LoVo (cell line): ENCODE measurements around the gene AOC3.
"Not testable (repeated sequence)": the region's sequence is repeated elsewhere in the genome, so short reads cannot be mapped to it uniquely, and the experiment has no call there.

Experiments used
- DNase-seq: peaks from one replicate; pipeline ENCODE4 v3.0.0-alpha.2; 2016; ENCODE audit warnings: low spot score

Gene AOC3

GRCh38 chr17:42844761-42845555 lies 6.0 kb upstream of the AOC3 start:
- DNase-seq = no peak

- no peak for DNase-seq
Measured at GRCh38 chr17:42845556-42845917, 5.5 kb upstream of the AOC3 start.

GRCh38 chr17:42845918-42846593 lies 4.9 kb upstream of the AOC3 start:
- no peak for DNase-seq

- no peak for DNase-seq
Measured at GRCh38 chr17:42846594-42847280, 4.3 kb upstream of the AOC3 start.

- DNase-seq = no peak
Measured at GRCh38 chr17:42848093-42848492, 2.9 kb upstream of the AOC3 start.

- no peak for DNase-seq
Measured at GRCh38 chr17:42849031-42849430, 2.0 kb upstream of the AOC3 start.

GRCh38 chr17:42849451-42850181 lies 1.4 kb upstream of the AOC3 start:
- peak; percentile 13 for DNase-seq

GRCh38 chr17:42851371-42852240 lies 607 bp downstream of the AOC3 start:
- DNase-seq = not testable (repeated sequence)

GRCh38 chr17:42852351-42852750 lies 1.4 kb downstream of the AOC3 start:
- DNase-seq = no peak

- DNase-seq = no peak
Measured at GRCh38 chr17:42853004-42853403, 2.0 kb downstream of the AOC3 start.

GRCh38 chr17:42853597-42853967 lies 2.6 kb downstream of the AOC3 start:
- no peak for DNase-seq

GRCh38 chr17:42853968-42854790 lies 3.2 kb downstream of the AOC3 start:
- no peak for DNase-seq

- no peak for DNase-seq
Measured at GRCh38 chr17:42855048-42855596, 4.1 kb downstream of the AOC3 start.

- not testable (repeated sequence) for DNase-seq
Measured at GRCh38 chr17:42856093-42856492, 5.1 kb downstream of the AOC3 start.

GRCh38 chr17:42856516-42856915 lies 5.5 kb downstream of the AOC3 start:
- not testable (repeated sequence) for DNase-seq

GRCh38 chr17:42857389-42857788 lies 6.4 kb downstream of the AOC3 start:
- DNase-seq = no peak

GRCh38 chr17:42865638-42866094 lies 14.7 kb downstream of the AOC3 start:
- DNase-seq = no peak

- DNase-seq = no peak
Measured at GRCh38 chr17:42866216-42866615, 15.2 kb downstream of the AOC3 start.

- DNase-seq = no peak
Measured at GRCh38 chr17:42866631-42867575, 15.9 kb downstream of the AOC3 start.
